ENCODE results near the gene PARM1.

PARM1 gene

DNA sequence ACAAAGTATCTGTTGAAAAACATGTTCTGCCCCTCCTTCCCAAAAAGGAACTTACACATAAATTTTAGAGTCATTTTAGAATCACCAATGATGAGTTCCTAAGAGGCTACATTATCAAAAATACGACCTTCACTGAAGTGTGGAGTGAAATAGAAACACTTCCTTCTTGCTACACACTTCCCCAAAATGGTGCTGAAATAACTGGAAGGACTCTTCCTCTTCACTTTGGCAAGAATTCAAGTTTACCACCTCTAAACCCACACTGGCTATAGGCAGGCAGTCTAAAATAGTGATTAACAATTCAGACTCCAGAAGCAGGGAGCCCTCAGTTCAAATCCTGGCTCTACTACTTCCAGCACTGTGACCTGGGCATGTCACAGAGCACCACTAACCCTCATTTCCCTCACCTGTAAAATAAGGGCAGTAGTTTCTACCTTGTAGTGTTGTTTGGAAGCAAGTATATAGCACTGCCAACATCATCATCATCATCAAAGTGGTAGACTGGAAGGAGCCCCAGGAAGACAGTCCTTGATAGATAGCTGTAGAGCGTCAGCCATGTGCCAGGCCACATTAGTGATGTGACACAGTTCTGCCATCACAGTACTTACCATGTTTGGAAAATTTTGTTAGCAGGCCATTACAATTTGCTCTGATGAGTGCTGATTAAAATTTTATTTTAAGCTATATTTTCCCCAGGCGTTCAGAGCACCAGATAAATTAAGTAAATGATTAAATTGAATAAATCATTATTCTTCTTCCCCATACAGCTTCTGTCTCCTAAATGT lies 103.3 kb downstream of the PARM1 start:
- peak; percentile 59 for DNase-seq

DNA sequence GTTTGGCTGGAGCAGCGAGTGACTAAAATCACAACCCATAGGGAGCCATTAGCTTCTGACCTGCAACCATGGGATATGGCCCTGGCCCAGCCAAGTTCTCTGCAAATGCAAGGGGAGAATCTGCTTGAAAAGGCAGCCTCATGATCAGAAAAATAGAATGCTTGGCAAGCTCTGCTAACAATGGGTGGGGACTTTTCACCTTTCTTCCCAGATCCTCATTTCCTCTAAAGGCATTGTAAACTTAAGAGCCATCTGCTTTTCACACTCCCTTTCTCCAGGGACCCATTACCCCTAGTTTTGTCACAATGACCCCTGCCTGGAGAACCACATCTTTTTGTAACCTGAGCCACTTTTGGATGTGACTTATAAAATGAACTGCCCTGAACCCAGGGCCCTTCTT lies 104.3 kb downstream of the PARM1 start:
- DNase-seq = no peak

DNA sequence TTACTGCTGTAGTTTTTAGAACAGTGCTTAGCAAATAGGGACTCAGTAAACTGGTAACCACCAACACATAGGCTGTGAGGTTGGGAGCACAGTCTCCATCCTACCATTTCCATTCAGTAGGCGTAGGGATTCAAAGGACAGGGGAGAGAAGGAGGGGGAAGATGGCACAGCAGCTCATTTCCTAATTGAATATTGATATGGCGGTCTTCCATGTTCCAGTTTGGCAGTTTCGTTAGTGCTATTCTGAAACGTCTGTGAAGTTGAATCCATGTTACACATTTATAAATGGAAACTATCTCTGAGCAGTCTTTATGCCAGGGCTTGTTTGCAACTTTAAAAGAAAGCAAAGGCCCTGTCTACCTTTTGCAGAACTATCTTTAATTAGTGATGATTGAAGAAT lies 105.5 kb downstream of the PARM1 start:
- DNase-seq = no peak

DNA sequence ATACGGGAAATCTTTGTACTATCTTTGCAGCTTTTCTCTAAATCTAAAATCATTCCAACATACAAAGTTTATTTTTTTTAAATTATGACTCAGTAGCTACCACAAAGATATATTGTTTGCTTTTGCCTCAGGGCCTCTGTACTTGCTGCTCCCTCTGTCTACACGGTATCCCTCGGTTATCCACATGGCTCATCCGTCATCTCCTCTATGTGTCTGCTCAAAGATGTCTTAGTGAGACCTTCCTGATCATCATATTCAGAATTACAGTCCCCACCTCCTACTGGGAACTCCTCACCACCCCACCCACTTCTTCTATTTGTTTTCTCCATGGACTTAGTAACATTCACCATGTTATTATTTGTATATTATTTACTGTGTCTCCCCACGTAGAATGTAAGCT lies 107.8 kb downstream of the PARM1 start:
- no peak for DNase-seq

DNA sequence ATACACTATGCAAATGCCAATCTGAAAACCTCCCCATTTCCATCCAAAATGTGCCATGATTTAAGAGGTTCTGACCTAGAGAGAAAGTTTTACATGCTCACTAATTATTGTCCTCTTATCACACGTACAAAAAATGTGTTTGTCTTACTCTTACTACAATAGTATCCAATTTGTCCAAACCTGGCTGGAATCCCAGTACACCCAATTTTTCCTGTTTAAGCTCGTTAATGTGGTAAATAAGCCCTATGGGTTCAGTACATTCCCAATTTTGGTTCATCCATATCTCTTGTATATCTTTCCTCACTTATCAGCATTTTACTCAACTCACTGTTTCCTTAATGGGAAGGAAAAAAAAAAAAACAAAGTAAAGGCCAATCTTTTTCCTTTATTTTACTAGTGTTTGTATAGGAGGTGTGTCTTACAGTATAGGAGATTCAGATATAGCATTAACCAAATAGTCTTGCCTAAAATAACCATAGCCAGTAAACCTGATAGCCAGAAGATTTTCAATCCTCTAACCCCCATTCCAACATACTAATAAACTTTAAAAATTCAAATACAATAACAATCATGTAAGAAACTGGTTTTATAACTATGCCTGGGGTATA lies 109.8 kb downstream of the PARM1 start:
- no peak for DNase-seq

DNA sequence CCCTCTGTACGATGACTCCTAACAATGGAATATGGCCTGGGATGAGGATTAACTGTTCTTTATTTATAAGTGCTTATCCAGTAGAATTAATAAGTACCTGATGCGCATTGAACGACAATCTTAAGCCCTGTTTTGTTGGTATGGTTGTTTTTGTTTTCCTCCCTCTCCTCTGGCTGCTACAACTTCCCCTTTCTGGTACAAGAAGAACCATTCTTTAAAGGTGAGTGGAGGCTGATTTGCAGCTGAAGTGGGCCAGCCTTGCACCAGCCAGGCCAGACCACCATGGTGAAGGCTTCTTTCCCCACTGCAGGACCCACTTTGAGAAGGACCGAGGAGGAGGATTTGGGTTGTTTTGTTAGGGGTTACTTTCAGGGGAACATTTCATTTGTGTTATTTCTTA lies 113.3 kb downstream of the PARM1 start:
- DNase-seq = no peak

DNA sequence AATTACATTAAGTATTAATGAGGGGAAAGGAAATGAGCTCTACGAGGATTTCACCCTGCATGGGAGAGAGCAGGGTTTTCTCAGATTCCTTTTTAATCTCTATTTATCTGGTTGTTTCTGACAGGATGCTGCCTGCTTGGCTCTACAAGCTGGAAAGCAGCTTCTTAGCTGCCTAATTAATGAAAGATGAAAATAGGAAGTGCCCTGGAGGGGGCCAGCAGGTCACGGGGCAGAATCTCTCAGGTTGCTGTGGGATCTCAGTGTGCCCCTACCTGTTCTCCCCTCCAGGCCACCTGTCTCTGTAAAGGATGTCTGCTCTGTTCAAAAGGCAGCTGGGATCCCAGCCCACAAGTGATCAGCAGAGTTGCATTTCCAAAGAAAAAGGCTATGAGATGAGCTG lies 113.7 kb downstream of the PARM1 start:
- DNase-seq = no peak

DNA sequence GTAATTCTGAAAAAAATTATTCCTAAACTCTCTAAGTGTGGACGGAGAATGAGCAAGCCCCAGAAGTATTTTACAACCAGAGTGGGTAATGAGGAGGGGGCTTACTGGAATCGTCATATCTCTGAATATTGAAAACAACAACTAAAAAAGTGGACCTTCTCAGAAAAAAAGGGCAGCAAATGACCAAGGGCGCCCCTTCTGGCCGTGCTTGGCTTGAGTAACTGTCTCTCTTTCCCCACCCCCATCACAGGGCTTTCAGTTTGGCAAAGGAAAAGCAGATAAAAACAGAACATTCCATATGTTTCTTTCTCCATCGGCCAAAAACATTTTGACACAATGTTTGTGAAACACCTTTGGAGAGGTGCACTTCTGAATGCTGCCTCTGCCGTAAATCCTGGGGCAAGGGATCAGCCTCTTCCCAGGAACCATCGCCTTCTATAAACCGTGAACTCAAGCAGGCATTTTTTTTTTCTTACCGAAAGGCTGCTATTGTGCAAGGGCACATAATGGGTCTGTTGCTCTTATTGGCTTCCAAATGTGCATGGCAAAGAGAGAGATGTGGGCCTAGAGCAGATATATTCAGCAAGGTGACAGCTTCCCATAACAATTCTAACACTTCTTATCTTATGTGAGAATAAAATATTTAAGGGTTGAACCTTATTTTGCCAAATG lies 115.4 kb downstream of the PARM1 start:
- no peak for DNase-seq

DNA sequence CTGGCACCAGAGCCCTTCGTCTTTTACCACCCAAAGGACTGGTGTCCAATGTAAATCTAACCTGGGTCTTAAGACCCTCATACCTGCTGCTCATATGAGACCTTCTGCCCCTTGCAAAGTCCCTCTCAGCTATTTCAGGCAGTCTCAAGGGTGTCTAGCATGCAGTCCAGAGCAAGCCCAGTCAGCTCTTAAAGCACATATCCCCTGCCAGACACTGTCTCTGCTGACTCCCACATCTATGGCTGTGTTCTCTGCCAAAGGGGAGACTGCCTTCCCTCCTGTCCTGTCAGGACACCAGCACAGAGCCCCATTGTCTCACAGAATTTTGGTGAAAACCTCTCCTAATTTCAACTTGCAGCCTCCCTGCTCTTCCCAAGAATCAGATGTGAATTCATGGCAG lies 118.5 kb downstream of the PARM1 start:
- DNase-seq = no peak

DNA sequence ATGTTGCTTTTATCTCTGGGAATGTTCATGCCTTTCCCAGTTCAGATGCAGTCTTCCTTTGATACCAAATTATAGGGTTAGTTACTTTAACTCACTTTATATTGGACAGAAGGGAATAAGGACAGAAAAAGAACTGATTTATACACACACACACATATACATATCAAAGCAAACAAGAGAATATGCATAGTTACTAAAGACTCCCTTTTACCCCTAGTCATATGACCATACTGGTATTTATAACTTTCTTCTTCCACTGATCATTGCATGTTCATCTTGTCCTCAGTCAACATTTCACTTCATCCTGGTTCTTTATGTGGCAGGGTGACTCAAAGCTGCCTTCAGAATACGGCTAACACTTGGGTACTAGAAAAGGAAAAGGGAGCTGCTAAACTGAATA lies 120.4 kb downstream of the PARM1 start:
- no peak for DNase-seq

DNA sequence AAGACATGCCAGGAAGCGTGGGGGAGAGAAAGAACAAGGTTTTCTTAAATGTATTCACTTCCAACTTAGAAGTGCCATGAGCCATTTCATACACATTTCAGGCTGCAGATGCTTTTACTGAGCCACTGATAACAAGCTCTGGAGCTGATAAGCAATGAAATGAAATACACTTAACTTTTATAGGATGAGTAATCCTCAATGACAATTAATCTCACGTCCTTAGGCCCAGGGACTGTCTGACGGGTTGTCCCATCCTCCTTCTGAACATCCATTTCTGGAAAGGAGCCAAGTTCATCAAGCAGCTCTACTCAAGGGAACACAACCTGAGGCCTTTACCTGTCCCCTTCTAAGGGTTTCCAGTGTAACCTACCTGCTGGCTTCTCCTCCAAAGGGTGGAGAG lies 121.2 kb downstream of the PARM1 start:
- DNase-seq = no peak

DNA sequence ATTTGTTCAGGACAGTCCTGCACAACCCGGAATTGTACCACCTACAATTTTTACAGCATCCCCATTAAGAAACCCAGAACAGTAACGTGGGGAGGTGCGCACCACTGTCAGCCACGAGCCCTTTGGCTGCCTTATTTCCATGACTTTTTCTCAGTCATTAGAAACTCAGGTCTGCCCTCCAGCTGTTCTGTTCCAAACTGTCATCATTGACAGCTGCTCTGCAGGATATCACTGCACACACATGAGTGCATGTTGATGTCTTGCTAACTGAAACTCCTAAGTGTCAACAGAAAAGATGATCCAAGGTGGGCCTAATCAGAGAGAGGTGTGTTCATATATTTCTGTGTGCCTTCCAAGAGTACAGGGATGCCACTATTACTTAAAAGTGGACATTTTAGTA lies 123.4 kb downstream of the PARM1 start:
- no peak for DNase-seq

DNA sequence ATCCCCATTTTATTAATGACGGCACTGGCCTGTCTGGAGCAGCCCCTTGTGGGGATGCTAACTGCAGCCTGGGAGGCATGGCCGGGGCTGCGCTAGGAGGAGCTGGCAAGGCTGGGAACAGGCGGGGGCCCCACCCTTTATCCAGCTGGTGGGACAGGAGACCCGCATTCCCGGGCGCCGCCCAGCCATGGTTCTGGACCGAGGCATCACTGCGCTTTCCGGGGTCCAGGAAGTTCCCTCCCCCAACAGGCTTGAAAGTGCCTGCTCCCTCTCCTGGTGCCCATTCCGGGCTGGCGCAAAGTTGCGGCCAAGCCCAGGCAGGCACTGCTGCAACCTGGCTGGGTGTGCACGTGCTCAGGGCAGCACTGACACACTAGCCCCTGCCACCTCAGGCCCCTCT lies 124.5 kb downstream of the PARM1 start:
- DNase-seq = no peak

DNA sequence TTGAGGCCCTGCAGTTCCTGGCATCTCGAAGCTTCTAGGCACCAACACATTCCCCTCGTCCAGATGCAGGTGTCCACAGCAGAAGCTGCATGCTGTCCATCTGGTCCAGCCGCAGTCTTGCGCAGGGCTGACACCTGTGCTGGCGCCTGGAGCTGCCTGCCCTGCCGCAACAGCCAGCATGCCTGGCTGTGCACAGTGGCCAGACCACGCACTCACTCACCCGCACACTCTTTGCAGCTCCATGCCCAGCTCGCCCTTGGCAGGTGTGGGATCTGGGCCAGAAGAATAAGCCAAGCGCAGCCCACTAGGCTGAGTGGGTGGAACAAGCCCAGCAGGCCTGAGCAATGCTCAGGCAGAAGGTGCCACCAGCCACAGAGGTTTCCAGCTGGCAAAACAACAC lies 125.6 kb downstream of the PARM1 start:
- DNase-seq = no peak

DNA sequence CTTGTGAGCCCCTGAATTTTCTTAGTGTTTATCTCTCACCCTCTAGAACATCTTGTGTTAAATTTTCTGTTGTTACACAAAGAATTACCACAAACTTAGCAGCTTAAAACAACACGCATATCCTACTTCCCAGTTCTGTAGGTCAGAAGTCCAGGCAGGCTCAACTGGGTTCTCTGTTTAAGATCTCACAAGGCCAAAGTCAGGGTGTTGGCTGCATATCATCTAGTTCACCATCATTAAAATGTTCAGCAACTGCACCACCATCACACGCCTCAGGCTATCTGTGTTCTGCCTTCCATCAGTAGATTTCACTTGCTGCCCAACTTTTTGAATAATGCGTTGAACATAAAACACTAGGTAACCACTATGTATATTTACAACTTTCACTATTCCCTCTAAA lies 130.5 kb downstream of the PARM1 start:
- DNase-seq = no peak

DNA sequence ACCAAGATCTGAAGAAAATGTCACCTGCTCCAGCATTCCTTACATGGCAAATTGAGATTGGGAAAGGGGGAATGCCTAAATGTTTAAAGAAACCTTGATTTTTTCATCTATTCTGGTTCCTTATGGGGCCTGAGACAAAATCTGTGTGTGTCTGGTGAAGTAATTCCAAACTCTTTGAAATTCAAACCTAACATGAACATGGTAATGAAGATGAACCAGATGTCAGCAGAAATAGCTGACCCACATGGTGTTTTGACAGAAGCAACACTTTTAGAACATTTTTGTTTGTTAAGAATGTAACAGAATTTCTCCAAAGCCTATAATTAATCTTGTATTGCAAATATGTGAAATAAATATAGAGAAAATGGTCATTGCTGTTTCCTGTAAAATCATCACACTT lies 133.0 kb downstream of the PARM1 start:
- DNase-seq = no peak

DNA sequence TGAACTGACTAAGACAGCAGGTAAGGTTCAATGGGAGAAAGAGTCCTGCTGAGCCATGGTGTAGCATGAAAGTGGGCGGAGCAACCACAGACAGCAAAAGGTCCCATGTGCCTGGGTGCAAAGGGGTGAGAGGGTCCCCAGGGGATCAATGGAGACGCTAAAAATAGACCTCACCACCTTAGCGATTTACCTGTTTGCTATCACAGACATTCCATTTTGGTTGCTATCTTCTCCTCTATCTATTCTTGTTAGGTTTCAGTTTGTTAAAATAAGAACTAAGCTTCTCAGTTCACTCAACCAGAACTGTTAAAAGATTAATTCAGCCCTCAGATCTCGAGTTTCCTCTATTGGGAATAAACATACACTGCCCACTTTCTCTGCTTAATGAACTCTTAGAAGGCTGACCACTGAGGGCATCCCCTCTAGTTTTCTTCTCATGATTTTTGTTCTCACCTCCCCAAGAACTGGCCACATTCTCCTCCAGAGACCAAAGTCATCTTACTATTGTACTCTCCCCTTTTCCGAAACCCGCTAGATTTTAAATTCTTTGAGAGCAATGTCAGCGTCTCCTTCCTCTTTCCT lies 136.7 kb downstream of the PARM1 start:
- no peak for DNase-seq

DNA sequence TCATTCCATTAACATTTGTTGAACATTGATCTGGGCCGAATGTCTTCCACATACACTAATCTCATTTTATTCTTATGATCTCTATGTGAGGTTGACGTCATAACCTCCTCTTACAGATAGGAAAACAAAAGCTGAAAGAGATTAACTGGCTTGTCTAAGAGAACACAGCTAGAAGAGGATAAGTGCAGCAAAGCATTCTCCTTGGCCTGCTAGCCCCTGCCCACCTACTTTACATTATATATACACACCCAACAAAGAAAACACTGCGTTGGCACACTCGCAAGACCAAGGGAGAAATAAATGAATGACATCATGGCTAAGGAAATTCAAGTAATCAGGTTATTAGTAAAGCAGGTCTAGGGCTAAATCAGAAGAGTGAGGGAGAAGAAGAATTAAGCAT lies 138.4 kb downstream of the PARM1 start:
- no peak for DNase-seq

DNA sequence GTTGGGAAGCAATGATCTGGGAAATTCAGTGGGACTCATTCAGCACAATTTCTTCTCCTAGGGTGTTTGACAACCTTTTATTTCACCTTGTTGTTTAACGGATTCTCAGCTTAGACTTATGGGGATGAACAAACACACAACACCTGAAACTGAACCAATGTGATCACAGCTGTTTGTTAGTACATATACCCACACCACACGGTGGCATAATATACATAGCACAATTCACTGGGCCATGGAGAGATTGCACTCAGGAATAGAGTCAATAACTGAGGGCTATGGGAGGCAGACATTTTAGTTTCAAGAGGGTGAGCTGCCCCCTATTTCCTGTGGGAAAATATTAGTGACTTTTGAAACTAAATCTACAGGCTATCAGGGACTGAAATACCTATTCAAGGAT lies 148.0 kb downstream of the PARM1 start:
- DNase-seq = no peak

DNA sequence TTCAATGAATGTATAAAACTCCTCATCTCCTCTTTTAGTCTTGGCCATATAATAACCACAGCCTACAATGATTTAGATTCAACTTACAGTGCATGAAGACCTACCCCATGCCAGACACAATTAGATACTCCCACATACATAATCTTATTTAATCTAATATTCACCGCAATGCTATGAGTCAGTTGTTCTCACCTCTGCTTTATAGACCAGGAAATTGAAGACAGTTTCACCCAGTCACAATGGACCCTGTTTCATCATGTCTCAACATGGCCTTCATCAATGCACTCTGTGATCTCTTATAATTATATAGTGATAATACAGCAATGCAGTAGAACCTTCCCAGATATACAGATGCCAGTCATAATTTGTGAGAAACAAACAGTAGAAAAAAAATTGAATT lies 148.6 kb downstream of the PARM1 start:
- DNase-seq = no peak

DNA sequence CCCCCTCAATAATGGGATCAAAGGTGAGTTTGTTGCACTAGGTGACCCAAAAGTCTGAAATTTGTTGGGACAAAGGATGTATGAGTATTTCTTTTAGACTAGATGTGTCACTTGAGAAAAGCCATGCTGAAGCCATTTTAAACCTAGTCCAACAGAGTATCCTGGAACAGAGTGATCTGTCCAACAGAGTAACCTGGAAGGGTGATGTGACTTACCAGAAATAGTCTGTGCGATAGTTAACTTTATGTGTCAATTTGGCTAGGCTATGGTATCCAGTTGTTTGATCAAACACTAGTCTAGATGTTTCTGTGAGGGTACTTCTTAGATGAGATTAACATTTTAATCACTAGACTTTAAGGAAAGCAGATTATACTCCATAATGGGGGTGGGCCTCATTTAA lies 154.5 kb downstream of the PARM1 start:
- DNase-seq = no peak

DNA sequence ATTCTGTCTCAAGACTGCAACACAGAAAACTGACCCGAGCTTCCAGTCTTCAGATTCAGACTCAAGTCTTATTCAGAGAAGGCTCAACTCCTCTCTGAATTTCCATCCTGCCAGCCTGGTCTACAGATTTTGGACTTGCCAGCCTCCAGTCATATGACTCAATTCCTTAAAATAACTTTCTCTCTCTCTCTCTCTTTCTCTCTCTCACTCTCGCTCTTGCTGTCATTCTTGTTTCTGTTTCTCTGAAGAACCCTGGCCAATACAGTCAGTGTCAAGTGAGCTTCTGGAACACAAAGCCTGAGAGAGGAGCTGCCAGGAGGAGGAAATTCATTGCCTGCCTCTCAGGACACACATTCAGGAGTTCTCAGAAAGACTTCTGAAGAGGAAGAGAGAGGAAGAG lies 154.9 kb downstream of the PARM1 start:
- no peak for DNase-seq

DNA sequence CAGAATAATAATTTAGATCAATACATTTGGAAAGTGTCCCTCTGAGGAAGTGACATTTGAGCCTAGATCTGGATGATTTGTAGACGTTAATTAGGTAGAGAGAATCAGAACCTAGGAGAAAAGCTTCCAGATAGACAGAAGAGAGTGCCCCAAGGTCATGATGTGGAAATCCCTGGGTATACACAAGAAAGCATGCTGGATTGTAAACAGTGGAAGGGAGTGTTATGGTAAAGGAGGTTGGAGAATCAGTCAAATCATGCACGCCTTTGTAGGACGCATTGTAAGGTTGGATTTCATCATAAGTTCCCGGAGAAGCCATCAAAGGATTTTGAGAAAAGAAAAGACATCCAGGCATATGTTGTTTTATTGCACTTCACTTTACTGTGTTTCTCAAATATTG lies 156.3 kb downstream of the PARM1 start:
- DNase-seq = no peak

DNA sequence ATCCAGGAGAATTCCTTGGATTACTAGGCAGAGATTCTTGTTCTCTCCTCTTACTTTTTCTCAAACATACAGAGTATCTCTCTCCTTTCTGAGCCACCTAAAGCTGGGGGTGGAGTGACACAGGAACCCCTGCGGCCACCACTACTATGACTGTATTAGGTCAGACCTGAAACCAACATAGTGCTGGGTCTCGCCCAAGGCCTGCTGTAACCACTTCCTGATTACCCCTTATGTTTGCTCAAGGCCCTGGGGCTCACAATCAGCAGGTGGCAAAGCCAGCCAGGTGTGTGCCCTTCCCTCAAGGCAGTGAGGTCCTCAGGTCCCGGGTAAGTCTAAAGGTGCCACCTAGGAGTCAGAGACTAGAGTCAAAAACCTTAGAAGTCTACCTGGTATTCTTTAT lies 166.4 kb downstream of the PARM1 start:
- DNase-seq = no peak
